HCT116 (cell line): Measurements from ENCODE around the gene CACNA2D3. TPM values are rescaled to one million over a fixed set of nuclear protein-coding genes. Genes with fewer than 3 reads are reported as not detected.

Experiments
- ATAC-seq: fragments of 200-7000 bp; cut with Tn5 transposase; 2 replicates; pipeline ENCODE4 v1.9.1; 2020; ENCODE audit warnings: mild to moderate bottlenecking, moderate library complexity
- BruUV-seq: library from RNA; stranded (reverse); fragments of 400-500 nt; replicated peaks from 2 replicates; lab custom pipeline; 2021; lab: Mats Ljungman, UMichigan
- CTCF ChIA-PET: fragments of 300-600 bp; sonication (Branson Sonifier 250); formaldehyde crosslinking; loops from one replicate; lab custom pipeline; 2021; ENCODE audit warnings: antibody characterized with exemption; lab: Charles Lee
- POLR2A ChIA-PET: fragments of 300-600, 350-600 bp; sonication (Branson Sonifier 250); formaldehyde crosslinking; loops from one replicate; lab custom pipeline; 2021; ENCODE audit warnings: antibody characterized with exemption; lab: Charles Lee
- RAD21 ChIA-PET, 2 experiments: fragments of 300-600 bp; sonication (Branson Sonifier 250); formaldehyde crosslinking; loops; one replicate each; lab custom pipeline; 2023; ENCODE audit warnings: low total read pairs in 2 of 2; ENCODE audit not compliant: uncharacterized antibody in 2 of 2, unreplicated experiment in 2 of 2, low non-redundant PET in 1 of 2; lab: Charles Lee
- DNase-seq: peaks from one replicate; pipeline ENCODE4 v3.0.0-alpha.2; 2010; ENCODE audit warnings: low read depth, low spot score
- H2AFZ ChIP-seq: fragments of 200-600 bp; shearing (Covaris generic), sonication (generic); 2 replicates; pipeline ENCODE4 v1.6.1; 2017; ENCODE audit warnings: low read depth, mixed run types, mixed read lengths, antibody characterized with exemption, low read length; ENCODE audit not compliant: poor library complexity, severe bottlenecking
- H3K27ac ChIP-seq: 2 replicates; pipeline ENCODE4 v1.5.1; 2012; ENCODE audit warnings: low read depth, low read length
- H3K27me3 ChIP-seq: fragments of 200-600 bp; sonication (generic); 2 replicates; pipeline ENCODE4 v1.6.1; 2016; ENCODE audit warnings: mixed run types, low read length, mixed read lengths; ENCODE audit not compliant: insufficient read depth
- H3K36me3 ChIP-seq, 2 experiments: fragments of 200-500 bp in 1 of 2; fragments of 200-600 bp in 1 of 2; sonication (Bioruptor generic) in 1 of 2; sonication (generic) in 1 of 2; 2 replicates each; pipeline versions ENCODE4 v1.5.1 to v1.6.1; 2014 to 2016; ENCODE audit warnings: low read length in 2 of 2, inconsistent platforms in 1 of 2, mixed read lengths in 1 of 2, mixed run types in 1 of 2; ENCODE audit not compliant: insufficient read depth in 2 of 2, control insufficient read depth in 1 of 2
- H3K4me1 ChIP-seq, 2 experiments: fragments of 200-600 bp in 1 of 2; sonication (generic) in 1 of 2; 2 replicates each; pipeline versions ENCODE4 v1.5.1 to v1.6.1; 2012 to 2017; ENCODE audit warnings: low read length in 2 of 2, inconsistent platforms in 1 of 2, mild to moderate bottlenecking in 1 of 2, mixed read lengths in 1 of 2, mixed run types in 1 of 2, moderate library complexity in 1 of 2; ENCODE audit not compliant: insufficient read depth in 2 of 2, control insufficient read depth in 1 of 2
- H3K4me2 ChIP-seq: fragments of 200-600 bp; sonication (generic); 2 replicates; pipeline ENCODE4 v1.6.1; 2017; ENCODE audit warnings: mixed run types, low read length, mixed read lengths
- H3K4me3 ChIP-seq, 2 experiments: fragments of 200-600 bp in 1 of 2; sonication (generic) in 1 of 2; replicated peaks in 1 of 2; 2 replicates each; pipeline ENCODE4 v1.5.1; 2011 to 2016; ENCODE audit warnings: low read length in 2 of 2, control low read depth in 1 of 2, low read depth in 1 of 2, mild to moderate bottlenecking in 1 of 2, mixed read lengths in 1 of 2, mixed run types in 1 of 2
- H3K79me2 ChIP-seq: fragments of 200-600 bp; sonication (generic); 2 replicates; pipeline ENCODE4 v1.6.1; 2017; ENCODE audit warnings: mild to moderate bottlenecking, mixed run types, low read length, moderate library complexity, mixed read lengths; ENCODE audit not compliant: insufficient read depth
- H3K9ac ChIP-seq: fragments of 200-600 bp; sonication (generic); 2 replicates; pipeline ENCODE4 v1.6.1; 2016; ENCODE audit warnings: low read length, mixed read lengths
- H3K9me2 ChIP-seq: fragments of 200-600 bp; sonication (generic), shearing (Covaris generic); 2 replicates; pipeline ENCODE4 v1.6.1; 2017; ENCODE audit warnings: mixed run types, mild to moderate bottlenecking, moderate library complexity; ENCODE audit not compliant: insufficient read depth
- H3K9me3 ChIP-seq, 2 experiments: fragments of 200-500 bp in 1 of 2; fragments of 200-600 bp in 1 of 2; sonication (Bioruptor generic) in 1 of 2; sonication (generic) in 1 of 2; 2 replicates each; pipeline ENCODE4 v1.6.1; 2014 to 2017; ENCODE audit warnings: low read length in 2 of 2, mixed read lengths in 2 of 2, inconsistent platforms in 1 of 2, low read depth in 1 of 2, mild to moderate bottlenecking in 1 of 2, mixed run types in 1 of 2, moderate library complexity in 1 of 2; ENCODE audit not compliant: control insufficient read depth in 1 of 2, insufficient read depth in 1 of 2
- H4K20me1 ChIP-seq: fragments of 200-600 bp; sonication (generic), shearing (Covaris generic); 2 replicates; pipeline ENCODE4 v1.6.1; 2017; ENCODE audit warnings: mixed run types, mild to moderate bottlenecking, moderate library complexity; ENCODE audit not compliant: insufficient read depth
- EGR1 ChIP-seq: IDR thresholded peaks from 2 replicates; pipeline ENCODE4 v1.6.1; 2012; ENCODE audit warnings: low read depth
- EZH2 ChIP-seq: fragments of 200-600 bp; sonication (generic); IDR thresholded peaks from 2 replicates; pipeline ENCODE4 v1.6.1; 2017; ENCODE audit warnings: antibody characterized with exemption, mixed run types
- EZH2phosphoT487 ChIP-seq: fragments of 200-600 bp; IDR thresholded peaks from 2 replicates; pipeline ENCODE4 v1.6.1; 2018; ENCODE audit warnings: antibody characterized with exemption, borderline replicate concordance
- POLR2A ChIP-seq: IDR thresholded peaks from 2 replicates; pipeline ENCODE4 v1.7.0; 2011; ENCODE audit warnings: borderline replicate concordance; ENCODE audit not compliant: insufficient read depth, insufficient read length; ENCODE audit errors: extremely low read depth
- RAD21 ChIP-seq: IDR thresholded peaks from 2 replicates; pipeline ENCODE4 v1.6.1; 2012; ENCODE audit warnings: low read depth, mild to moderate bottlenecking
- REST ChIP-seq: IDR thresholded peaks from 2 replicates; pipeline ENCODE4 v1.6.1; 2012; ENCODE audit warnings: low read depth
- SP1 ChIP-seq: IDR thresholded peaks from 2 replicates; pipeline ENCODE4 v1.6.1; 2012; ENCODE audit warnings: low read depth
- YY1 ChIP-seq: IDR thresholded peaks from 2 replicates; pipeline ENCODE4 v1.6.1; 2011; ENCODE audit warnings: low read length, low read depth, moderate library complexity, mild to moderate bottlenecking; ENCODE audit not compliant: insufficient replicate concordance; ENCODE audit errors: extremely low read depth
- ZFX ChIP-seq: fragments of 450-650 bp; IDR thresholded peaks from 2 replicates; pipeline ENCODE4 v1.6.1; 2017
- intact Hi-C: fragments of 100-400 bp; cut with micrococcal nuclease; formaldehyde crosslinking; loops from 2 replicates; pipeline ENCODE4 v1.10.0; 2022
- total RNA-seq: library from RNA; stranded (reverse); gene quantifications from one replicate; pipeline ENCODE4 v1.2.1, GENCODE V29; 2021; ENCODE audit not compliant: unreplicated experiment
- TF ChIP-seq, protein P1 (sequence below): IDR thresholded peaks from 2 replicates; pipeline ENCODE4 v1.6.1; 2012

Gene CACNA2D3
- total RNA-seq, 1 experiment from 2014 or later = 0.20 TPM

- no peak for DNase-seq
- Histone ChIP-seq H3K9ac (no peak overlapping the region), H3K79me2 (no peaks in the 10 kb centered on the region), H3K36me3 (no peaks in the 10 kb centered on the region), H4K20me1 (no peaks in the 10 kb centered on the region), H3K9me2 (no peaks in the 10 kb centered on the region), H3K27ac (no peak overlapping the region), H3K9me3 (no peaks in the 10 kb centered on the region; a peak in 1 of 4 replicates), H3K27me3 (no peaks in the 10 kb centered on the region), H3K4me2 (no peak overlapping the region), H3K4me3 (no peak overlapping the region)
- ChIA-PET POLR2A (no interaction called here), RAD21 (no interaction called here), CTCF (no interaction called here)
- BruUV-seq = no TSS peak
- intact Hi-C loops = no loop called here
- TF ChIP-seq EZH2 (no peak), SP1 (no peak), EGR1 (no peak), ZFX (no peak)
- TF ChIP-seq, protein P1, sequence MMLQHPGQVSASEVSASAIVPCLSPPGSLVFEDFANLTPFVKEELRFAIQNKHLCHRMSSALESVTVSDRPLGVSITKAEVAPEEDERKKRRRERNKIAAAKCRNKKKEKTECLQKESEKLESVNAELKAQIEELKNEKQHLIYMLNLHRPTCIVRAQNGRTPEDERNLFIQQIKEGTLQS = no peak
- TF ChIP-seq, all 23 proteins: peak for 0
- no peak overlapping the region for H2AFZ ChIP-seq
- H3K4me1 ChIP-seq = no peaks in the 10 kb centered on the region
- ATAC-seq = no peak
Measured at GRCh38 chr3:54514006-54514405, 391.7 kb downstream of the CACNA2D3 start.

DNA sequence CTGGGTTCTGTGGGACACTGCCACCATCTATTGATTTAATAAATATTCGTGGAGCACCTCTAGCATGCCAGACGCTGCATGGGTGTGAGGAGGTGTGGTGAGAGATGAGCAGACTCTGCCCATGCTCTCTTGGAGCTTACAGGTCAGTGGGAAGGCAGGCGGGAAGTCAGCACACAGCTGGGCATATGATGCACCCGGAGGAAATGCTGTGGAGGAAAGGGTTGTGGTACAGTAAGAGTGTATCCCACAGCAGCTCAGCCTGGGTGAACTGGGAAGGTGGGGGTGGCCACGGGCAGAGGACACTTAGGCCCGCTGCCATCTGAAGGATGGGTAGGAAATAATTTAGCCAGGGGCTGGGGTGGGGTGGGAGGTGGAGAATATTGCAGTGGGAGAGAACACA lies 392.1 kb downstream of the CACNA2D3 start:
- Histone ChIP-seq H3K36me3 (no peaks in the 10 kb centered on the region), H3K79me2 (no peaks in the 10 kb centered on the region), H3K4me3 (no peak overlapping the region), H2AFZ (no peak overlapping the region), H3K27me3 (no peaks in the 10 kb centered on the region), H3K4me1 (no peaks in the 10 kb centered on the region), H3K9me2 (no peaks in the 10 kb centered on the region), H3K9me3 (no peaks in the 10 kb centered on the region; a peak in 1 of 4 replicates), H3K4me2 (no peak overlapping the region), H3K9ac (no peak overlapping the region), H3K27ac (no peak overlapping the region), H4K20me1 (no peaks in the 10 kb centered on the region)
- no peak for TF ChIP-seq RAD21
- no peak for TF ChIP-seq EZH2phosphoT487
- TF ChIP-seq REST = no peak
- no peak for TF ChIP-seq POLR2A
- no peak for TF ChIP-seq YY1
- TF ChIP-seq ZFX = no peak
- no peak for ATAC-seq
- BruUV-seq = no TSS peak
- CTCF ChIA-PET = no interaction called here
- RAD21 ChIA-PET = no interaction called here
- intact Hi-C loops = no loop called here
- POLR2A ChIA-PET = no interaction called here
- DNase-seq = no peak
